Gastroesophageal sphincter (tissue), 4 donors: ENCODE results near the gene CSAG1. TPM values are rescaled to one million over a fixed set of nuclear protein-coding genes. Genes with fewer than 3 reads are reported as not detected.
"Not testable (repeated sequence)": the region's sequence is repeated elsewhere in the genome, so short reads cannot be mapped to it uniquely, and the experiment has no call there.

Source experiments
- ATAC-seq: fragments of 150-250 bp; one replicate; pipeline ENCODE4 v1.9.1; 2016; ENCODE audit warnings: mild to moderate bottlenecking, moderate library complexity
- H3K27ac ChIP-seq, 4 donors: fragments of 200-600 bp; sonication (generic) in 3 of 4; 1 replicate in 3 of 4; 2 replicates in 1 of 4; pipeline ENCODE4 v1.5.1; 2016 to 2019
- H3K27me3 ChIP-seq: fragments of 200-600 bp; sonication (generic); one replicate; pipeline ENCODE4 v1.5.1; 2019
- H3K36me3 ChIP-seq, 2 donors: fragments of 200-600 bp; sonication (generic); one replicate each; pipeline ENCODE4 v1.5.1; 2019; ENCODE audit warnings: control low read depth in 1 of 2
- H3K4me1 ChIP-seq, 3 donors: fragments of 200-600 bp; sonication (generic); 1 replicate in 2 of 3; 2 replicates in 1 of 3; pipeline ENCODE4 v1.5.1; 2016 to 2019; ENCODE audit warnings: control low read depth in 2 of 3
- H3K4me3 ChIP-seq, 2 donors: fragments of 200-600 bp; sonication (generic); one replicate each; pipeline ENCODE4 v1.5.1; 2019; ENCODE audit warnings: mild to moderate bottlenecking in 1 of 2, moderate library complexity in 1 of 2
- H3K9me3 ChIP-seq, 3 donors: fragments of 200-600 bp; sonication (generic); one replicate each; pipeline ENCODE4 v1.5.1; 2017 to 2019; ENCODE audit warnings: control low read depth in 2 of 3
- CTCF ChIP-seq, 4 experiments: fragments of 200-600 bp in 2 of 4; fragments of 450-650 bp in 2 of 4; sonication (generic) in 1 of 4; IDR thresholded peaks; one replicate each; pipeline ENCODE4 v1.5.1; 2017 to 2019; ENCODE audit warnings: antibody characterized with exemption in 4 of 4, mild to moderate bottlenecking in 2 of 4, moderate library complexity in 2 of 4
- EP300 ChIP-seq: sonication (generic); formaldehyde crosslinking; IDR thresholded peaks from one replicate; pipeline ENCODE4 v1.6.1; 2017; ENCODE audit warnings: antibody characterized with exemption, mild to moderate bottlenecking
- POLR2A ChIP-seq, 2 donors: fragments of 450-650 bp; IDR thresholded peaks; one replicate each; pipeline ENCODE4 v1.6.1; 2017; ENCODE audit warnings: antibody characterized with exemption in 2 of 2, mild to moderate bottlenecking in 2 of 2, moderate library complexity in 1 of 2
- POLR2AphosphoS5 ChIP-seq: sonication (generic); formaldehyde crosslinking; IDR thresholded peaks from one replicate; pipeline ENCODE4 v1.6.1; 2017; ENCODE audit warnings: antibody characterized with exemption
- WGBS, 2 donors: methylation state at CpG; one replicate each; pipeline ENCODE4 v1.1.5; 2018; ENCODE audit warnings: low coverage in 1 of 2; 5-methylcytosine and 5-hydroxymethylcytosine counted together
- total RNA-seq, 4 donors: library from RNA; depleted of rRNA; stranded (reverse); fragments of >200 nt; gene quantifications; one replicate each; pipeline ENCODE4 v1.1.0, GENCODE V29; 2016

Gene CSAG1
- not detected for total RNA-seq

GRCh38 chrX:152733261-152733975 is at the start of gene CSAG1, which contains the start of gene MAGEA12:
Gene CSAG1, minus strand, starts transcription at chrX:152733721. Its CDS starts 1,261 bp downstream, at chrX:152732460.
Gene MAGEA12, plus strand, starts transcription at chrX:152733757. Its CDS starts 2,405 bp downstream, at chrX:152736162.
- Histone ChIP-seq H3K27ac (no peak within 1 kb of the TSS), H3K27me3 (no peaks in the 10 kb centered on the region), H3K9me3 (no peaks in the 10 kb centered on the region), H3K4me1 (no peaks in the 10 kb centered on the region), H3K36me3 (no peaks in the 10 kb centered on the region), H3K4me3 (no peak within 1 kb of the TSS)
- no peak for TF ChIP-seq POLR2A (IDR thresholded peaks at IDR 0.05)
- TF ChIP-seq EP300, result no peak
- no peak for TF ChIP-seq CTCF (IDR thresholded peaks at IDR 0.05)
- TF ChIP-seq POLR2AphosphoS5, result no peak
- no CpG with 5 or more reads among the region's 21 CpGs for WGBS, 2 donors
- no peak for ATAC-seq

- no CpG with 5 or more reads among the region's 29 CpGs for WGBS, 2 donors
- H3K4me3 ChIP-seq, H3K9me3 ChIP-seq, ATAC-seq, H3K36me3 ChIP-seq, H3K4me1 ChIP-seq, H3K27ac ChIP-seq, H3K27me3 ChIP-seq: not testable (repeated sequence)
Measured at GRCh38 chrX:152769549-152770289, 36.2 kb upstream of the CSAG1 start, which contains the start of gene MAGEA6. Gene MAGEA6, minus strand, starts transcription at chrX:152769689. Its CDS starts 2,039 bp downstream, at chrX:152767650.

- not testable (repeated sequence) for ATAC-seq, H3K27me3 ChIP-seq, H3K36me3 ChIP-seq, H3K27ac ChIP-seq, H3K9me3 ChIP-seq, H3K4me3 ChIP-seq, H3K4me1 ChIP-seq
- whole genome bisulfite sequencing, 2 donors, result 54 to 77% methylated on average over 5 to 7 of the region's 9 CpGs
Measured at GRCh38 chrX:152766562-152766961, 33.0 kb upstream of the CSAG1 start.

GRCh38 chrX:152761582-152761981 is 28.1 kb upstream of the CSAG1 start:
- H3K4me3 ChIP-seq, H3K27me3 ChIP-seq, H3K27ac ChIP-seq, H3K36me3 ChIP-seq, H3K9me3 ChIP-seq, H3K4me1 ChIP-seq, ATAC-seq: not testable (repeated sequence)
- no CpG with 5 or more reads among the region's 7 CpGs for WGBS, 2 donors

- whole genome bisulfite sequencing, 2 donors, result no CpG with 5 or more reads among the region's 7 CpGs
- H3K9me3 ChIP-seq, H3K4me3 ChIP-seq, ATAC-seq, H3K36me3 ChIP-seq, H3K4me1 ChIP-seq, H3K27me3 ChIP-seq, H3K27ac ChIP-seq: not testable (repeated sequence)
Measured at GRCh38 chrX:152759544-152759943, 26.0 kb upstream of the CSAG1 start.

GRCh38 chrX:152758918-152759317 is 25.4 kb upstream of the CSAG1 start, which contains the start of gene CSAG3:
Gene CSAG3, plus strand, starts transcription at chrX:152759218.
- H3K36me3 ChIP-seq, H3K4me1 ChIP-seq, ATAC-seq, H3K9me3 ChIP-seq, H3K4me3 ChIP-seq, H3K27ac ChIP-seq, H3K27me3 ChIP-seq: not testable (repeated sequence)
- no CpG with 5 or more reads among the region's 2 CpGs for WGBS, 2 donors

GRCh38 chrX:152754871-152755270 is 21.4 kb upstream of the CSAG1 start:
- ATAC-seq, H3K27ac ChIP-seq, H3K36me3 ChIP-seq, H3K27me3 ChIP-seq, H3K4me3 ChIP-seq, H3K4me1 ChIP-seq, H3K9me3 ChIP-seq: not testable (repeated sequence)
- WGBS, 2 donors, result no CpG with 5 or more reads among the region's 5 CpGs

- not testable (repeated sequence) for ATAC-seq
Measured at GRCh38 chrX:152753686-152754650, 20.4 kb upstream of the CSAG1 start, which contains the start of gene MAGEA2. Gene MAGEA2, minus strand, starts transcription at chrX:152753842. Its CDS starts 2,479 bp downstream, at chrX:152751363.

More at GRCh38 chrX:152753686-152754650, 20.4 kb upstream of the CSAG1 start, which contains the start of gene MAGEA2:
- H3K27ac ChIP-seq, H3K9me3 ChIP-seq, H3K4me1 ChIP-seq, H3K36me3 ChIP-seq, H3K4me3 ChIP-seq, H3K27me3 ChIP-seq: not testable (repeated sequence)
- WGBS, 2 donors, result no CpG with 5 or more reads among the region's 35 CpGs
